Fibroblast of villous mesenchyme (primary cell): ENCODE measurements around the gene RNF10. TPM values are rescaled to one million over a fixed set of nuclear protein-coding genes. Genes with fewer than 3 reads are reported as not detected.
A peak's percentile ranks its signal among the peaks of the same experiment; 100 is the strongest.

Source experiments
- DNase-seq: peaks from one replicate; pipeline ENCODE4 v3.0.0-alpha.2; 2010; ENCODE audit warnings: low read depth
- H3K4me3 ChIP-seq: 2 replicates; pipeline ENCODE4 v1.5.1; 2011; ENCODE audit warnings: low read depth, mild to moderate bottlenecking, low read length
- CTCF ChIP-seq: IDR thresholded peaks from 2 replicates; pipeline ENCODE4 v1.5.1; 2012; ENCODE audit warnings: low read depth, mild to moderate bottlenecking, low read length; ENCODE audit not compliant: insufficient read depth
- small RNA-seq: library from RNA; depleted of rRNA; stranded (forward); fragments of <200 nt; gene quantifications from one replicate; pipeline ENCODE3, GENCODE V24; 2012
- total RNA-seq: library from RNA; depleted of rRNA; stranded (reverse); fragments of >200 nt; gene quantifications from 2 replicates; pipeline ENCODE4 v1.2.3, GENCODE V29; 2012

Gene RNF10
- total RNA-seq, 1 donor: 175 TPM

GRCh38 chr12:120620624-120621023 is 86.5 kb downstream of the RNF10 start:
- H3K4me3 ChIP-seq: no peak overlapping the region
- DNase-seq: no peak
- TF ChIP-seq CTCF: no peak

GRCh38 chr12:120625557-120626419 is 91.6 kb downstream of the RNF10 start:
- peak; percentile 6 for TF ChIP-seq CTCF
- DNase-seq: no peak
- no peak overlapping the region for H3K4me3 ChIP-seq

Small RNAs within 50 kb of the gene (small RNA-seq; reads per million reads assigned to genes)
- not detected for gene RF00019

Other genes starting within 250 kb of the RNF10 start
- under 0.01 TPM in 2 replicates for gene RNU4-2, start 242.5 kb upstream of the RNF10 start, total RNA-seq
- gene RNU4-1, start 241.1 kb upstream of the RNF10 start, total RNA-seq: under 0.01 TPM in 2 replicates
- 1.3 and 1.6 TPM in 2 replicates for gene SIRT4, start 232.0 kb upstream of the RNF10 start, total RNA-seq
- not detected in 2 replicates for gene PLA2G1B, start 206.6 kb upstream of the RNF10 start, total RNA-seq
- gene MSI1, start 165.2 kb upstream of the RNF10 start, total RNA-seq: not detected in 2 replicates
- gene COX6A1, start 96.2 kb upstream of the RNF10 start, total RNA-seq: 215 and 306 TPM in 2 replicates
- 18.7 and 30.7 TPM in 2 replicates for gene TRIAP1, start 88.0 kb upstream of the RNF10 start, total RNA-seq
- 13.5 and 20.7 TPM in 2 replicates for gene GATC, start 87.9 kb upstream of the RNF10 start, total RNA-seq
- gene SRSF9, start 64.6 kb upstream of the RNF10 start, total RNA-seq: 148 and 192 TPM in 2 replicates
- gene DYNLL1, start 38.2 kb upstream of the RNF10 start, total RNA-seq: 206 and 280 TPM in 2 replicates
- gene COQ5, start 5.2 kb upstream of the RNF10 start, total RNA-seq: 18.4 and 29.8 TPM in 2 replicates
- 35.8 and 40.6 TPM in 2 replicates for gene POP5, start 47.0 kb downstream of the RNF10 start, total RNA-seq
- not detected in 2 replicates for gene CABP1, start 106.3 kb downstream of the RNF10 start, total RNA-seq
- 126 and 224 TPM in 2 replicates for gene MLEC, start 152.8 kb downstream of the RNF10 start, total RNA-seq
- gene UNC119B, start 176.1 kb downstream of the RNF10 start, total RNA-seq: 18.7 and 25.0 TPM in 2 replicates
- 6.9 and 9.7 TPM in 2 replicates for gene ACADS, start 191.5 kb downstream of the RNF10 start, total RNA-seq